Vagina (tissue), 2 donors: Measurements from ENCODE around the gene NEO1. TPM values are rescaled to one million over a fixed set of nuclear protein-coding genes. Genes with fewer than 3 reads are reported as not detected.

Source experiments
- DNase-seq, 2 donors: peaks; one replicate each; pipeline ENCODE4 v3.0.0-alpha.2; 2017; ENCODE audit errors: extremely low spot score in 2 of 2
- H3K27ac ChIP-seq: fragments of 200-600 bp; sonication (generic); one replicate; pipeline ENCODE4 v1.5.1; 2019
- H3K27me3 ChIP-seq: fragments of 200-600 bp; sonication (generic); one replicate; pipeline ENCODE4 v1.5.1; 2019
- H3K36me3 ChIP-seq, 2 donors: fragments of 200-600 bp; sonication (generic); one replicate each; pipeline ENCODE4 v1.5.1; 2017 to 2019
- H3K4me1 ChIP-seq: fragments of 200-600 bp; sonication (generic); one replicate; pipeline ENCODE4 v1.5.1; 2019
- H3K4me3 ChIP-seq, 2 donors: fragments of 200-600 bp; sonication (generic); 1 replicate in 1 of 2; 2 replicates in 1 of 2; pipeline ENCODE4 v1.5.1; 2016 to 2019
- H3K9me3 ChIP-seq: fragments of 200-600 bp; sonication (generic); one replicate; pipeline ENCODE4 v1.5.1; 2019
- POLR2A ChIP-seq, 2 donors: fragments of 450-650 bp; IDR thresholded peaks; one replicate each; pipeline ENCODE4 v1.6.1; 2017; ENCODE audit warnings: antibody characterized with exemption in 2 of 2, mild to moderate bottlenecking in 2 of 2, moderate library complexity in 2 of 2
- POLR2AphosphoS5 ChIP-seq, 2 donors: sonication (generic); formaldehyde crosslinking; IDR thresholded peaks; one replicate each; pipeline ENCODE4 v1.9.0; 2017; ENCODE audit warnings: antibody characterized with exemption in 2 of 2, mild to moderate bottlenecking in 2 of 2, low read depth in 1 of 2; ENCODE audit not compliant: insufficient read depth in 1 of 2
- intact Hi-C: fragments of 100-400 bp; cut with DNase I; formaldehyde crosslinking; loops from one replicate; pipeline ENCODE4 v1.15.1; 2023
- total RNA-seq: library from RNA; depleted of rRNA; stranded (reverse); fragments of >200 nt; gene quantifications from one replicate; pipeline ENCODE4 v1.2.3, GENCODE V29; 2016
- TF ChIP-seq, protein P1 (sequence below), 3 experiments: fragments of 450-650 bp in 2 of 3; fragments of 200-600 bp in 1 of 3; sonication (generic) in 1 of 3; IDR thresholded peaks; one replicate each; pipeline ENCODE4 v1.5.1; 2017 to 2019; ENCODE audit warnings: antibody characterized with exemption in 3 of 3, mild to moderate bottlenecking in 2 of 3, moderate library complexity in 2 of 3

Gene NEO1
- total RNA-seq, 1 donor from 2014 or later, result 21.9 TPM

DNA sequence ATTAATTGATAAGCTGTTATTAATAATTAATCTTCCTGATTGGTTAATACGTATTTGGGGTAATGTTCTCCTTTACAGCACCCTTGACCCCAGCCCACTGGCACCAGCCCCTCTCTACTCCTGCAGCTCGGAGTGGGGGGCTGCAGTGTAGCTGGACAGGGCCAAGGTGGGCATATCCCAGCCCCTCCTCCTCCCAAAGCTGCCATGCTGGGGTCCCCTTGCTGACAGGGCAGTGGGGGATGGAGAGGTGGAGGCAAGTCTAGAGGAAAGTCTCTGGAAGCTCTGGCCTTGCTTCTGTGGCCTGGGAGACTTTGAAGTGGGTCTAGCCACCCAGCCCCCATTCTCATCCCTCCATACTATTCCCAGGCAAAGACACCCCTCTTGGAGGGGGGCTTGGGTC lies 280.7 kb downstream of the NEO1 start:
- no peaks in the 10 kb centered on the region for H3K27me3 ChIP-seq
- no peaks in the 10 kb centered on the region for H3K4me1 ChIP-seq
- no peak overlapping the region for H3K27ac ChIP-seq
- H3K4me3 ChIP-seq, result no peak overlapping the region
- H3K36me3 ChIP-seq, result no peaks in the 10 kb centered on the region
- intact Hi-C loops, result no loop called here
- DNase-seq, result no peak
- no peaks in the 10 kb centered on the region for H3K9me3 ChIP-seq
- TF ChIP-seq, protein P1, sequence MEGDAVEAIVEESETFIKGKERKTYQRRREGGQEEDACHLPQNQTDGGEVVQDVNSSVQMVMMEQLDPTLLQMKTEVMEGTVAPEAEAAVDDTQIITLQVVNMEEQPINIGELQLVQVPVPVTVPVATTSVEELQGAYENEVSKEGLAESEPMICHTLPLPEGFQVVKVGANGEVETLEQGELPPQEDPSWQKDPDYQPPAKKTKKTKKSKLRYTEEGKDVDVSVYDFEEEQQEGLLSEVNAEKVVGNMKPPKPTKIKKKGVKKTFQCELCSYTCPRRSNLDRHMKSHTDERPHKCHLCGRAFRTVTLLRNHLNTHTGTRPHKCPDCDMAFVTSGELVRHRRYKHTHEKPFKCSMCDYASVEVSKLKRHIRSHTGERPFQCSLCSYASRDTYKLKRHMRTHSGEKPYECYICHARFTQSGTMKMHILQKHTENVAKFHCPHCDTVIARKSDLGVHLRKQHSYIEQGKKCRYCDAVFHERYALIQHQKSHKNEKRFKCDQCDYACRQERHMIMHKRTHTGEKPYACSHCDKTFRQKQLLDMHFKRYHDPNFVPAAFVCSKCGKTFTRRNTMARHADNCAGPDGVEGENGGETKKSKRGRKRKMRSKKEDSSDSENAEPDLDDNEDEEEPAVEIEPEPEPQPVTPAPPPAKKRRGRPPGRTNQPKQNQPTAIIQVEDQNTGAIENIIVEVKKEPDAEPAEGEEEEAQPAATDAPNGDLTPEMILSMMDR (IDR thresholded peaks at IDR 0.05), result no peak
- TF ChIP-seq POLR2AphosphoS5 (IDR thresholded peaks at IDR 0.05; ENCODE audit: insufficient read depth in 1 of 2, low read depth in 1 of 2) (no peak), POLR2A (IDR thresholded peaks at IDR 0.05) (no peak)

DNA sequence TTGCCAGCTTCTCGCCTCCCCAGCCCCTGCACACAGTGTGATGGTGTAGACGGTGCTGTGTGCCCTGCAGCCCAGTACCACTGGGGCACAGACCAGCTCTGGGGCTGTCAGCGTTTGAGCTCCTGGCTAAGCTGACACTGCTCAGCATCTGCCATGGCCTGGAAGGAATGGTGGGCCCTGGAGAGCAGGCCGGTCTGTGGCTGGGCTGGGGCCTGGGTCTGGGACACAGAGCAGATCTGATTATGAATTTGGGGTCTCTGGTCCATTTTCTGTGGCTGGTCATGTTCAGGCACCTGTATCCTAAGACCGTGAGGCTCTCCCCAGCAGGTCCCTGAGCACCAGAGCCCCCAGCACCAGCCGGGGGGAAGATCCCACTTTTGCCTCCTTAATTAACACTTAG lies 281.8 kb downstream of the NEO1 start:
- Histone ChIP-seq H3K27me3 (no peaks in the 10 kb centered on the region), H3K36me3 (no peaks in the 10 kb centered on the region), H3K4me3 (no peak overlapping the region), H3K27ac (no peak overlapping the region), H3K4me1 (no peaks in the 10 kb centered on the region), H3K9me3 (no peaks in the 10 kb centered on the region)
- DNase-seq, result no peak
- intact Hi-C loops, result no loop called here
- TF ChIP-seq POLR2A (IDR thresholded peaks at IDR 0.05) (no peak), POLR2AphosphoS5 (IDR thresholded peaks at IDR 0.05; ENCODE audit: insufficient read depth in 1 of 2, low read depth in 1 of 2) (no peak)

DNA sequence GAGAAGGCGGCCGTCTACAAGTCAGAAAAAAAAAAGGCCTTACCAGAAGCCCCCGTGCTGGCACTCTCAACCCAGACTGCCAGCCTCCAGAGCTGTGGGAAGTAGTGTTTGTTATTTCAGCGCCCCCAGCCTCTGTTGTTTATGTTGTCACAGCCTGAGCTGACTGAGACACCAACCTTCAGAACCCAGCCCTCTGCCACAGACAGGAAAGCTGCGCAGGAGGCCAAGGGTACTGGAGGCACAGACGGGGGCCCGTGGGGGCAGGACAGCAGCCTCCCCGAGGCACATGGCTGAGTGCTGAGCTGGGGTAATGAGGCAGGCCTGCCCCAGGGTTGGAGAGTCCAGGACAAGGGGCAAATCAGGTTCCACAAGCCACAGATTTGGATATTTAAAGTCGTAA lies 282.8 kb downstream of the NEO1 start:
- TF ChIP-seq POLR2A (IDR thresholded peaks at IDR 0.05) (no peak), POLR2AphosphoS5 (IDR thresholded peaks at IDR 0.05; ENCODE audit: insufficient read depth in 1 of 2, low read depth in 1 of 2) (no peak)
- TF ChIP-seq, protein P1 (IDR thresholded peaks at IDR 0.05), result no peak
- H3K27ac ChIP-seq, result no peak overlapping the region
- no peaks in the 10 kb centered on the region for H3K27me3 ChIP-seq
- H3K4me1 ChIP-seq, result no peaks in the 10 kb centered on the region
- intact Hi-C loops, result no loop called here
- H3K9me3 ChIP-seq, result no peaks in the 10 kb centered on the region
- DNase-seq, result no peak
- no peak overlapping the region for H3K4me3 ChIP-seq
- H3K36me3 ChIP-seq, result no peaks in the 10 kb centered on the region

DNA sequence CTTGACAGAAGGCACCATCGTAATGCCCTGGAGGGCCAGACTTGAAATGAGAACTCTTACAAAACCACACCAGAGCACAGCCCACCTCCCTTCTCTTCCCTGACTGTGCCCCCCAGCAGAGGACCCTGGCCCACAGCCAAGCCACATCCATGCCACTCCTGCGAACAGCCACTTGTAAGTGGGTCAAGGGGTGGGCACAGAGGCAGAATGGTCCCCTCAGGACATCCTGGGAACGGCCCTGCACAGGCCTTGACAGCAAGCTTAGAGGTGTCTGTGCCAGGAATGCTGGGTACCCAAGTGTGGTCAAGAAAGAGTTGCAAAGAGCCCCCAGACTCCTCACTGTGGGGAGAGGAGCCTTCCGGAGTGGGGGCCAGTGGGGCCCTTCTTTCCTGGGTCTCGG lies 283.2 kb downstream of the NEO1 start:
- Histone ChIP-seq H3K27ac (no peak overlapping the region), H3K4me1 (no peaks in the 10 kb centered on the region), H3K9me3 (no peaks in the 10 kb centered on the region), H3K36me3 (no peaks in the 10 kb centered on the region), H3K27me3 (no peaks in the 10 kb centered on the region), H3K4me3 (no peak overlapping the region)
- no peak for DNase-seq
- no peak for TF ChIP-seq POLR2AphosphoS5 (IDR thresholded peaks at IDR 0.05; ENCODE audit: insufficient read depth in 1 of 2, low read depth in 1 of 2)
- intact Hi-C loops, result no loop called here

DNA sequence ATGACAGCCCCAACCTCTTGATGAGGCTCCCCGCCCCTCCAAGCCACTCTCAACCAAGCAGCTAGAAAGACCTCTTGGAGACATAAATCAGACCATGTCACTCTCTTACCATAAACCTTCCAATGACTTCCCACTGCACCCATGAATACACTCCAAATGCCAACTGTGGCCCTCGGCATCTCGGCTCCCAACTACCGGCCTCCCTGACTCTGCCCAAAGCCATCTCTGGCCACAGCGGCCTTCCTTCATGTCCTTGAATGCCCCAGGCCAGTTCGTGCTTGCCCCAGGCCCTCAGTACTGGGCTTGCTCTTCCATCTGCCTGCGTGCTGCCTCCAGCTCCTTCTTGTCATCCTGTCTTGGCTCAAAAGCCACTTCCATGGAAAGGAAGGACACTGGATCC lies 284.5 kb downstream of the NEO1 start:
- intact Hi-C loops, result no loop called here
- H3K4me3 ChIP-seq, result no peak overlapping the region
- DNase-seq, result no peak
- TF ChIP-seq POLR2A (IDR thresholded peaks at IDR 0.05) (no peak), POLR2AphosphoS5 (IDR thresholded peaks at IDR 0.05; ENCODE audit: insufficient read depth in 1 of 2, low read depth in 1 of 2) (no peak)
- TF ChIP-seq, protein P1 (IDR thresholded peaks at IDR 0.05), result no peak
- H3K9me3 ChIP-seq, result no peaks in the 10 kb centered on the region
- no peaks in the 10 kb centered on the region for H3K27me3 ChIP-seq
- no peaks in the 10 kb centered on the region for H3K36me3 ChIP-seq
- no peak overlapping the region for H3K27ac ChIP-seq
- H3K4me1 ChIP-seq, result no peaks in the 10 kb centered on the region

DNA sequence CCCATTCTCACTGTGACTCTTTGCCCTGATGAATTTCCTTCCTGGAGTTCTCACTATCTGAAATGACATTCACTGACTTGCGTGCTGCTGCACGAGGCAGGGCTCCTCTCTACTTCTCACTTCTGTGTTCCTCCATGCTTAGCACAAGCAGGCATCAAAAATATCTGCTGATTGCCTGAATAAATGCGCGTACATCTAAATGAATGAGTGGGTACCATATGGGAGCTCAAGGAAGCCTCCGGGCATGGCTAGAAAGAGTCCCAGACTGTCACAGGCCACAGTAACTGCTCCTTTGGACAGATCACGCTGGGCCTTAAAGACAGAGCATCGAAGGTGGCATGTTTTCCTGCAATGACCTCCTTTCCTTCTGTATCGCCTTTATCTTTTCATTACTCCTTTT lies 284.9 kb downstream of the NEO1 start:
- Histone ChIP-seq H3K4me1 (no peaks in the 10 kb centered on the region), H3K36me3 (no peaks in the 10 kb centered on the region), H3K9me3 (no peaks in the 10 kb centered on the region), H3K4me3 (no peak overlapping the region), H3K27ac (no peak overlapping the region), H3K27me3 (no peaks in the 10 kb centered on the region)
- intact Hi-C loops, result no loop called here
- TF ChIP-seq POLR2A (IDR thresholded peaks at IDR 0.05), result no peak
- TF ChIP-seq POLR2AphosphoS5 (IDR thresholded peaks at IDR 0.05; ENCODE audit: insufficient read depth in 1 of 2, low read depth in 1 of 2), result no peak
- TF ChIP-seq, protein P1 (IDR thresholded peaks at IDR 0.05), result no peak
- DNase-seq, result no peak
